Liver (tissue), 3 donors: ENCODE results near the gene CSF2RB.

ENCODE experiments used
- HNF4A ChIP-seq, 2 donors: conservative IDR thresholded peaks; 2 replicates each; pipeline ENCODE4 v1.6.1; 2016; ENCODE audit warnings: antibody characterized with exemption in 2 of 2, mild to moderate bottlenecking in 2 of 2
- JUND ChIP-seq, 2 donors: IDR thresholded peaks; 2 replicates each; pipeline ENCODE4 v1.6.1; 2016; ENCODE audit warnings: antibody characterized with exemption in 2 of 2
- RXRA ChIP-seq, 2 donors: IDR thresholded peaks; 2 replicates each; pipeline ENCODE4 v1.6.1; 2017 to 2018; ENCODE audit warnings: antibody characterized with exemption in 2 of 2, mild to moderate bottlenecking in 1 of 2
- TF ChIP-seq, protein P1 (sequence below): fragments of 150-350 bp; IDR thresholded peaks from 2 replicates; pipeline ENCODE4 v1.5.1; 2017; ENCODE audit warnings: improper control_type of control experiment, low read depth, low read length; ENCODE audit not compliant: missing input control
- TF ChIP-seq, protein P2 (sequence below): IDR thresholded peaks from 2 replicates; pipeline ENCODE4 v1.6.1; 2016; ENCODE audit warnings: antibody characterized with exemption
- TF ChIP-seq, protein P3 (sequence below): IDR thresholded peaks from 2 replicates; pipeline ENCODE4 v1.6.1; 2016; ENCODE audit warnings: antibody characterized with exemption, mild to moderate bottlenecking
- TF ChIP-seq, protein P4 (sequence below): IDR thresholded peaks from 2 replicates; pipeline ENCODE4 v1.6.1; 2016; ENCODE audit warnings: antibody characterized with exemption
- donor health status: healthy.
- donor health status: healthy.

DNA sequence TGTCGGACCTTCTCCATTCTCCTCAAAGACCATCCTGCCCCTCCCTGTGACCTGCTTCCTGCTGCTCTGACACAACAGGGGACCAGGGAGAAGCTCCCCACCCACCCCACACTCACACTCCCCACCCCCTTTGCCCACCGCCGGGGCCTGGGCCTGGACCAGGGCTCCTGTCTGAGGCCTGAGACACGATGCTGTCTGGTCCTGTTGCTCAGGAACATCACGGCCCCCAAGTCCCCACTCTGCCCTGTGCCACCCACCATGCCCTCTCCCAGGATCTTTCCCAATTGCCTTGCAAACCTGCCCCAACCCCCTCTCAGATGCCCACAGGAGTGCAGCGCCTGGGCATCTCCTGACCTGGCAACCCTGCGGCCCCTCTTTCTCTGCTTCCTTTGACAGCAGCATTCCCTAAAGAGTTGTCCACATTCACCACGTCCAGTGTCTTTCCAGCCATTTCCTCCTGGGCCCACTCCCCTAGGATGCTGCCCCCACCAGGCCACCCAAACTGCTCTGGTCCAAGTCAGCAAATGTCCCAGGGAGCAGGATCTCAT lies 10.8 kb downstream of the CSF2RB start:
- TF ChIP-seq, protein P1, sequence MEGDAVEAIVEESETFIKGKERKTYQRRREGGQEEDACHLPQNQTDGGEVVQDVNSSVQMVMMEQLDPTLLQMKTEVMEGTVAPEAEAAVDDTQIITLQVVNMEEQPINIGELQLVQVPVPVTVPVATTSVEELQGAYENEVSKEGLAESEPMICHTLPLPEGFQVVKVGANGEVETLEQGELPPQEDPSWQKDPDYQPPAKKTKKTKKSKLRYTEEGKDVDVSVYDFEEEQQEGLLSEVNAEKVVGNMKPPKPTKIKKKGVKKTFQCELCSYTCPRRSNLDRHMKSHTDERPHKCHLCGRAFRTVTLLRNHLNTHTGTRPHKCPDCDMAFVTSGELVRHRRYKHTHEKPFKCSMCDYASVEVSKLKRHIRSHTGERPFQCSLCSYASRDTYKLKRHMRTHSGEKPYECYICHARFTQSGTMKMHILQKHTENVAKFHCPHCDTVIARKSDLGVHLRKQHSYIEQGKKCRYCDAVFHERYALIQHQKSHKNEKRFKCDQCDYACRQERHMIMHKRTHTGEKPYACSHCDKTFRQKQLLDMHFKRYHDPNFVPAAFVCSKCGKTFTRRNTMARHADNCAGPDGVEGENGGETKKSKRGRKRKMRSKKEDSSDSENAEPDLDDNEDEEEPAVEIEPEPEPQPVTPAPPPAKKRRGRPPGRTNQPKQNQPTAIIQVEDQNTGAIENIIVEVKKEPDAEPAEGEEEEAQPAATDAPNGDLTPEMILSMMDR = no peak
- TF ChIP-seq, protein P2, sequence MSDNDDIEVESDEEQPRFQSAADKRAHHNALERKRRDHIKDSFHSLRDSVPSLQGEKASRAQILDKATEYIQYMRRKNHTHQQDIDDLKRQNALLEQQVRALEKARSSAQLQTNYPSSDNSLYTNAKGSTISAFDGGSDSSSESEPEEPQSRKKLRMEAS = no peak
- TF ChIP-seq HNF4A (conservative IDR thresholded peaks at IDR 0.05) (no peak), JUND (IDR thresholded peaks at IDR 0.05) (no peak), RXRA (IDR thresholded peaks at IDR 0.05) (no peak)
- TF ChIP-seq, protein P3, sequence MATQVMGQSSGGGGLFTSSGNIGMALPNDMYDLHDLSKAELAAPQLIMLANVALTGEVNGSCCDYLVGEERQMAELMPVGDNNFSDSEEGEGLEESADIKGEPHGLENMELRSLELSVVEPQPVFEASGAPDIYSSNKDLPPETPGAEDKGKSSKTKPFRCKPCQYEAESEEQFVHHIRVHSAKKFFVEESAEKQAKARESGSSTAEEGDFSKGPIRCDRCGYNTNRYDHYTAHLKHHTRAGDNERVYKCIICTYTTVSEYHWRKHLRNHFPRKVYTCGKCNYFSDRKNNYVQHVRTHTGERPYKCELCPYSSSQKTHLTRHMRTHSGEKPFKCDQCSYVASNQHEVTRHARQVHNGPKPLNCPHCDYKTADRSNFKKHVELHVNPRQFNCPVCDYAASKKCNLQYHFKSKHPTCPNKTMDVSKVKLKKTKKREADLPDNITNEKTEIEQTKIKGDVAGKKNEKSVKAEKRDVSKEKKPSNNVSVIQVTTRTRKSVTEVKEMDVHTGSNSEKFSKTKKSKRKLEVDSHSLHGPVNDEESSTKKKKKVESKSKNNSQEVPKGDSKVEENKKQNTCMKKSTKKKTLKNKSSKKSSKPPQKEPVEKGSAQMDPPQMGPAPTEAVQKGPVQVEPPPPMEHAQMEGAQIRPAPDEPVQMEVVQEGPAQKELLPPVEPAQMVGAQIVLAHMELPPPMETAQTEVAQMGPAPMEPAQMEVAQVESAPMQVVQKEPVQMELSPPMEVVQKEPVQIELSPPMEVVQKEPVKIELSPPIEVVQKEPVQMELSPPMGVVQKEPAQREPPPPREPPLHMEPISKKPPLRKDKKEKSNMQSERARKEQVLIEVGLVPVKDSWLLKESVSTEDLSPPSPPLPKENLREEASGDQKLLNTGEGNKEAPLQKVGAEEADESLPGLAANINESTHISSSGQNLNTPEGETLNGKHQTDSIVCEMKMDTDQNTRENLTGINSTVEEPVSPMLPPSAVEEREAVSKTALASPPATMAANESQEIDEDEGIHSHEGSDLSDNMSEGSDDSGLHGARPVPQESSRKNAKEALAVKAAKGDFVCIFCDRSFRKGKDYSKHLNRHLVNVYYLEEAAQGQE = no peak
- TF ChIP-seq, protein P4, sequence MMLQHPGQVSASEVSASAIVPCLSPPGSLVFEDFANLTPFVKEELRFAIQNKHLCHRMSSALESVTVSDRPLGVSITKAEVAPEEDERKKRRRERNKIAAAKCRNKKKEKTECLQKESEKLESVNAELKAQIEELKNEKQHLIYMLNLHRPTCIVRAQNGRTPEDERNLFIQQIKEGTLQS = no peak
